ENCODE measurements around the gene RFX2. TPM values are rescaled to one million over a fixed set of nuclear protein-coding genes. Genes with fewer than 3 reads are reported as not detected.

The RFX2 gene
- total and polyA plus RNA-seq, 9 of the 15 experiments (the other 6 are each of a cell fraction or from before 2014, with no cell fraction given) = 3.6 to 18.7 (median 8.7) TPM

DNA sequence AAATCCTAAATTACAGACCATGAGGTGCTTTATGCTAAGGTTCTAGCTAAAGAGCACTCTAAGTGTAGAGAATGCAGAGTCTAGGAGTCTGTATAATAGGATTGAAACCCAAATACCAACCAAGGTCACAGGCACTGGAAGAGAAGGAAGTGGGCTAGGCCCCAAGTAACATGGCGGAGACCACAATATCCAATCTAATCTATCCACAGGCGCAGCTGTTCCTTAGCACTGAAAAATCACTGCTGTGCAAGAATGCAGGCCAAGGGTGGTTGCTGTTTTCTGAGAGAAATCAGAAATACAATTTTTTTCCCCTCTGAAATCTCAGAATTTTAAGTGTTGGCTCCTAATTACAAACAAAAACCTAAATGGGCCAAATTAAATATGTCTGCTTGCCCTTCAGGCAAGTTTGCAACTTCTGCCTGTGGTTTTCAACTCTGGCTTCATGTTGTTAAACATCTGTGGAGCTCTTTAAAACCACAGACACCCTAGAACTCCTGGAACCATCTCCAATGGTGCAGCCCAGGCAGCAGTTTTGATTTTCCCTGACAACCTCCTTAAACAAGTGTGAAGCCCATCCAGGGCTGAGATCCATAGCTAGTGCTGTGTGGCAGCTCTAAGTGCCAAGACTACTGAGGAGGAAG, 138.5 kb downstream of the RFX2 start:
- Histone ChIP-seq H3K4me3 (no peak overlapping the region), H3K27me3 (ENCODE audit: control insufficient read depth in 2 of 2, insufficient read depth in 2 of 2, low read length in 2 of 2) (no peaks in the 10 kb centered on the region), H3K9me1 (ENCODE audit: control insufficient read depth, insufficient read depth, low read length) (peaks cover 11% of the 10 kb centered on the region), H2AFZ (ENCODE audit: low read depth, low read length) (no peak overlapping the region), H3K36me3 (ENCODE audit: control insufficient read depth, insufficient read depth, low read length) (peaks cover 79% of the 10 kb centered on the region), H3K9me3 (replicated peaks; ENCODE audit: control insufficient read depth, insufficient read depth, low read depth, low read length) (no peaks in the 10 kb centered on the region), H3K4me2 (ENCODE audit: insufficient read depth, low read length) (no peak overlapping the region), H3K4me1 (replicated peaks in 1 of 2; ENCODE audit: control insufficient read depth in 2 of 2, insufficient read depth in 2 of 2, low read length in 2 of 2) (peaks cover 36 to 37% of the 10 kb centered on the region in 2 experiments), H4K20me1 (replicated peaks; ENCODE audit: control insufficient read depth, insufficient read depth, low read length) (peaks cover 45% of the 10 kb centered on the region), H3K27ac (ENCODE audit: extremely low read depth, low read depth, low read length) (no peak overlapping the region), H3K9ac (ENCODE audit: insufficient read depth in 1 of 2, low read depth in 2 of 2, low read length in 2 of 2) (peak overlapping the region in 1 of 2 experiments; percentile 2; a peak in 1 of 4 replicates), H3K79me2 (ENCODE audit: control insufficient read depth, insufficient read depth, low read length) (peaks cover 100% of the 10 kb centered on the region)
- FAIRE-seq (no peak), ATAC-seq (no peak), DNase-seq (ENCODE audit: extremely low read depth in 1 of 4, low spot score in 3 of 4) (no peak)
- intact Hi-C loops (cut with micrococcal nuclease) (no loop called here), in situ Hi-C loops (cut with MboI) (no loop called here)
- BruUV-seq (replicated peaks) = no TSS peak
- 36% methylated on average over 2 of the region's 2 CpGs for WGBS (ENCODE audit: insufficient coverage, low coverage, missing lambda C conversion rate)
- POLR2A ChIA-PET = interaction anchor here (0.9 kb wide), 1 partner anchor 12 kb away, joined by 3 read pairs; no protein-coding TSS in a partner anchor
- CTCF ChIA-PET (ENCODE audit: low intra/inter-chr PET ratio) = no interaction called here
- TF ChIP-seq ZBTB8A (IDR thresholded peaks at IDR 0.05; ENCODE audit: partially characterized antibody) (no peak), MED1 (CRISPR knock-in tag; IDR thresholded peaks at IDR 0.05; ENCODE audit: borderline replicate concordance) (no peak), ZNF445 (CRISPR knock-in tag; IDR thresholded peaks at IDR 0.05; ENCODE audit: low read depth) (no peak), PHF20 (IDR thresholded peaks at IDR 0.05; ENCODE audit: partially characterized antibody) (no peak), PURB (CRISPR knock-in tag; IDR thresholded peaks at IDR 0.05; ENCODE audit: low read depth) (no peak), KDM1A (IDR thresholded peaks at IDR 0.05) (peak; percentile 86 to 87; a peak in 3 of 4 replicates), TEAD1 (CRISPR knock-in tag; IDR thresholded peaks at IDR 0.05) (peak; percentile 54 to 88; a peak in 3 of 4 replicates), RBBP5 (IDR thresholded peaks at IDR 0.05; ENCODE audit: borderline replicate concordance, insufficient read depth, low read length, poor library complexity, severe bottlenecking) (no peak), ELF4 (CRISPR knock-in tag; IDR thresholded peaks at IDR 0.05) (no peak), TCF3 (CRISPR knock-in tag; IDR thresholded peaks at IDR 0.05) (peak; percentile 52), RBM34 (IDR thresholded peaks at IDR 0.05; ENCODE audit: borderline replicate concordance, insufficient read depth, low read length) (no peak), ZNF217 (CRISPR knock-in tag; IDR thresholded peaks at IDR 0.05) (no peak), TEAD4 (IDR thresholded peaks at IDR 0.05; ENCODE audit: low read length) (peak; percentile 82), TEAD4 (CRISPR knock-in tag; IDR thresholded peaks at IDR 0.05; ENCODE audit: borderline replicate concordance) (no peak), SMAD4 (CRISPR knock-in tag; conservative IDR thresholded peaks at IDR 0.05) (no peak)
- TF ChIP-seq, protein P1, sequence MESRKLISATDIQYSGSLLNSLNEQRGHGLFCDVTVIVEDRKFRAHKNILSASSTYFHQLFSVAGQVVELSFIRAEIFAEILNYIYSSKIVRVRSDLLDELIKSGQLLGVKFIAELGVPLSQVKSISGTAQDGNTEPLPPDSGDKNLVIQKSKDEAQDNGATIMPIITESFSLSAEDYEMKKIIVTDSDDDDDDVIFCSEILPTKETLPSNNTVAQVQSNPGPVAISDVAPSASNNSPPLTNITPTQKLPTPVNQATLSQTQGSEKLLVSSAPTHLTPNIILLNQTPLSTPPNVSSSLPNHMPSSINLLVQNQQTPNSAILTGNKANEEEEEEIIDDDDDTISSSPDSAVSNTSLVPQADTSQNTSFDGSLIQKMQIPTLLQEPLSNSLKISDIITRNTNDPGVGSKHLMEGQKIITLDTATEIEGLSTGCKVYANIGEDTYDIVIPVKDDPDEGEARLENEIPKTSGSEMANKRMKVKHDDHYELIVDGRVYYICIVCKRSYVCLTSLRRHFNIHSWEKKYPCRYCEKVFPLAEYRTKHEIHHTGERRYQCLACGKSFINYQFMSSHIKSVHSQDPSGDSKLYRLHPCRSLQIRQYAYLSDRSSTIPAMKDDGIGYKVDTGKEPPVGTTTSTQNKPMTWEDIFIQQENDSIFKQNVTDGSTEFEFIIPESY (CRISPR knock-in tag; IDR thresholded peaks at IDR 0.05) = no peak
- TF ChIP-seq, protein P2, sequence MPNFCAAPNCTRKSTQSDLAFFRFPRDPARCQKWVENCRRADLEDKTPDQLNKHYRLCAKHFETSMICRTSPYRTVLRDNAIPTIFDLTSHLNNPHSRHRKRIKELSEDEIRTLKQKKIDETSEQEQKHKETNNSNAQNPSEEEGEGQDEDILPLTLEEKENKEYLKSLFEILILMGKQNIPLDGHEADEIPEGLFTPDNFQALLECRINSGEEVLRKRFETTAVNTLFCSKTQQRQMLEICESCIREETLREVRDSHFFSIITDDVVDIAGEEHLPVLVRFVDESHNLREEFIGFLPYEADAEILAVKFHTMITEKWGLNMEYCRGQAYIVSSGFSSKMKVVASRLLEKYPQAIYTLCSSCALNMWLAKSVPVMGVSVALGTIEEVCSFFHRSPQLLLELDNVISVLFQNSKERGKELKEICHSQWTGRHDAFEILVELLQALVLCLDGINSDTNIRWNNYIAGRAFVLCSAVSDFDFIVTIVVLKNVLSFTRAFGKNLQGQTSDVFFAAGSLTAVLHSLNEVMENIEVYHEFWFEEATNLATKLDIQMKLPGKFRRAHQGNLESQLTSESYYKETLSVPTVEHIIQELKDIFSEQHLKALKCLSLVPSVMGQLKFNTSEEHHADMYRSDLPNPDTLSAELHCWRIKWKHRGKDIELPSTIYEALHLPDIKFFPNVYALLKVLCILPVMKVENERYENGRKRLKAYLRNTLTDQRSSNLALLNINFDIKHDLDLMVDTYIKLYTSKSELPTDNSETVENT (CRISPR knock-in tag; IDR thresholded peaks at IDR 0.05) = no peak
- TF ChIP-seq, protein P3, sequence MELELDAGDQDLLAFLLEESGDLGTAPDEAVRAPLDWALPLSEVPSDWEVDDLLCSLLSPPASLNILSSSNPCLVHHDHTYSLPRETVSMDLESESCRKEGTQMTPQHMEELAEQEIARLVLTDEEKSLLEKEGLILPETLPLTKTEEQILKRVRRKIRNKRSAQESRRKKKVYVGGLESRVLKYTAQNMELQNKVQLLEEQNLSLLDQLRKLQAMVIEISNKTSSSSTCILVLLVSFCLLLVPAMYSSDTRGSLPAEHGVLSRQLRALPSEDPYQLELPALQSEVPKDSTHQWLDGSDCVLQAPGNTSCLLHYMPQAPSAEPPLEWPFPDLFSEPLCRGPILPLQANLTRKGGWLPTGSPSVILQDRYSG (tag; conservative IDR thresholded peaks at IDR 0.05; ENCODE audit: low read depth) = no peak
